NCI-H2107 (cell line): ENCODE results near the gene LMO7.
"Not testable (repeated sequence)": the region's sequence is repeated elsewhere in the genome, so short reads cannot be mapped to it uniquely, and the experiment has no call there.

Experiments used
- DNase-seq: peaks from one replicate; lab custom pipeline; 2025; lab: John Stamatoyannopoulos, UW

Gene LMO7

DNA sequence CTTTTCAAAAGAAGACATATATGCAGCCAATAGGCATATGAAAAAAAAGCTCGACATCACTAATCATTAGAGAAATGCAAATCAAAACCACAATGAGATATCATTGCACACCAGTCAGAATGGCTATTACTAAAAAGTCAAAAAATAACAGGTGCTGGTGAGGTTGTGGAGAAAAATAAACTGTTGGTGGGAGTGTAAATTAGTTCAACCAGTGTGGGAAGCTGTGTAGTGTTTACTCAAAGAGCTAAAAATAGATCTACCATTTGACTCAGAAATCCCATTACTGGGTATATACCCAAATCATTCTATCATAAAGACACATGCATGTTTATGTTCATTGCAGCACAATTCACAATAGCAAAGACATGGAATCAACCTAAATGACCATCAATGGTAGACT is 106.9 kb downstream of the LMO7 start:
- DNase-seq: not testable (repeated sequence)

GRCh38 chr13:75744127-75744526 is 108.0 kb downstream of the LMO7 start:
- no peak for DNase-seq

- no peak for DNase-seq
These were observed 109.3 kb downstream of the LMO7 start for GRCh38 chr13:75745387-75745786.

GRCh38 chr13:75748874-75749273 is 112.7 kb downstream of the LMO7 start:
- DNase-seq: no peak

- DNase-seq: peak; percentile 14
These were observed 113.3 kb downstream of the LMO7 start for GRCh38 chr13:75749407-75749806.

DNA sequence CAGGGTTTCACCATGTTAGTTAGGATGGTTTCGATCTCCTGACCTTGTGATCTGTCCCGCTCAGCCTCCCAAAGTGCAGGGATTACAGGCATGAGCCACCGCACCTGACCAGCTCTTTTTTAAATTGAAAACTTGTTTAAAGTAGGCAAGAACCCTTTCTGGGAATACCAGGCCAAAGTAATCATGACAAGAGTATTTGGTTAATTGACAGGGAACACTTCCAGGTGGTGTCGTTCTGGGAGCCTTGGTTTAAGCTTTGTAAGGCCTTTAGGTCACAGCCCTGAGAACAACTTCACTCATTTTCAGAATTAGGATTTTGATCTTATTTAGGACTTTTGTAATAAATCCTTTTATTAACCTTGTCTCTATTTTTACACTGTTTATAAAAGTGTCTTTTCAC is 115.2 kb downstream of the LMO7 start:
- no peak for DNase-seq

DNA sequence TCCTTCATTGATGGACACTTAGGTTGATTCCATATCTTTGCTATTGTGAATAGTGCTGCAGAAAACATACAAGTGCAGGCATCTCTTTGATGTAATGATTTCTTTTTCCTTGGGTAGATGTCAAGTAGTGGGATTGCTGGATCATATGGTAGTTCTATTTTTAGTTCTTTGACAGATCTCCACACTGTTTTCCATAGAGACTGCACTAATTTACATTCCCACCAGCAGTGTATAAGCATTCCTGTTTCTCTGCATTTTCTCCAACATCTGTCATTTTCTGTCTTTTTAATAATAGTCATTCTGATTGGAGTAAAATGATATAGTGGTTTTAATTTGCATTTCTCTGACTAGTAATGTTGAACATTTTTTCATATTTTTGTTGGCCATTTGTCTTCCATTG is 116.7 kb downstream of the LMO7 start:
- DNase-seq: no peak

- no peak for DNase-seq
These were observed 118.8 kb downstream of the LMO7 start for GRCh38 chr13:75754936-75755335.

DNA sequence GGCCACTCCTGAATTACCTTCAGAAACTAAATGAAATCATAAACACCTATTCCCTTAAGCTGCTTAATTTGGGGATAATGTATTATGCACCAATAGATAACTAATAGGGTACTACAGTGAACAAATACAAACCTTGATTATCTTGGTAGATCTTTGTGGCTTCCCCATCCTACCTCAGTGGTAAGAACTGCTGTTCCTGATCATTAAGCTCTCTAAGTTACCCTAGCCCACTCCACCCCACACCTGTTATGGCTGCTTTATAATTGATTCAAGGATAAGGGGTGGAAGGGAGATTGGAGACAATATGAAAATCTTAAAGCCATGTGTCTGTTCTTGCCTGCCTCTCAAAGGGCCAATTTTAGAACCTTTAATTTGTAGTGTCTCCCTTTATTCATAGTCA is 121.2 kb downstream of the LMO7 start:
- DNase-seq: no peak

DNA sequence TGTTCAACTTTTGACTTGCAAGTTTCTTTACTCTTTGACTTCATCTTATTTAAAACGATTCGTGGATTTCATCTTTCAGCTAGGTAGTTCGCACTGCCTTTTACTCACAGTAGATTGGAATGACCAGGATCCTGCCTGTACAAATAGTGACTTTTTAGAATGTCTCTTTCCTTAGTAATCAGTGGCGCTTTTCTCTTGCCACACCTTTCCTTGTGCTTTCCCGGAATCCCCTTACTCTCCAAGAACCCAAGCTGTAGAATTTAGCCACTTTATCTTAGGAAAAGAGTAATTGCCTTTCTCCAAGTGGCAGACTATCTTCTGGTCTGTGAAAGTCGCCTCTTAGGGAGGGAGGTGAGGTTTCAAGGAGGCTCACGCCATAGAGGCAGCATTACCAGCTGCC is 123.4 kb downstream of the LMO7 start:
- DNase-seq: no peak

DNA sequence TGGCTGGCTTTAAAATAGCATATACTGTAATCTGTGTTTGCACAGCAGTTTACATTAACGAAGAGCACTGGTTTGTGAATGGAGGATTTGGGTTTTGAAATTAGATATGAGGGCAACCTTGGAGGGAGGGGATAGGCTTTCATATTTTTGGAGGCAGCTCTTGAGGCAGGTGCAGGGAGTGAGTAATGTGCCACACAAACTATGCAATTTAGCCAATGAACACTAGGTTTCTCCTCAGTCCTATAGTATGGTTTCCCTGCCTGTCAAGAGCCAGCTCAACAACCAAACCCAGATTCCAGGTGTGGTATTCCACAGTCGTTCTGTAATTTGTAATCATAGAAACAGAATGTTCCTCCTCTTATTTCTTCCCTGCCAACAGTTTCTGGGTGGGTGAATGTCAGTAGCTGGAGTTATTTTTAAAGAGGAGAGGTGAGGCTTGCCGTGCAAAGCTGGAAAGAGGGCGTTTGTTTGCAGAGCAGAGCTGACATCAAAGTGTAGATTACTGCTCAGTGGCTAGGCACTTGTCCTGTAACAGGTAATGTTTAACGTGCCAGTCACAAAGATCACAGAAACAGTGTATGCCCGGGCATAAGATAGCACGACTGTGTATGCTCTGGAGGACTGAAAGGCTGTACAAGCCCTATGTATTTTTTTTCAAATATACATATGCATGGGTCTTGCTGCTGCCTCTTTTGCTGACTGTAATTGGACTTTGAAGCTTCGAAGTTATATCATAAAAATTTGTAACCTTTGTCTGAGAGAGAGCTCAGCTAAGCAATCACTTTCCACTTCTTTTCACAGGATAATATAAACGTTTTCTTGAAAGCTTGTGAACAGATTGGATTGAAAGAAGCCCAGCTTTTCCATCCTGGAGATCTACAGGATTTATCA is 124.2 kb downstream of the LMO7 start:
- peak; percentile 49 for DNase-seq

GRCh38 chr13:75761369-75761768 is 125.2 kb downstream of the LMO7 start:
- DNase-seq: no peak

GRCh38 chr13:75762076-75762937 is 126.2 kb downstream of the LMO7 start:
- DNase-seq: no peak

- DNase-seq: no peak
These were observed 126.8 kb downstream of the LMO7 start for GRCh38 chr13:75762955-75763354.

DNA sequence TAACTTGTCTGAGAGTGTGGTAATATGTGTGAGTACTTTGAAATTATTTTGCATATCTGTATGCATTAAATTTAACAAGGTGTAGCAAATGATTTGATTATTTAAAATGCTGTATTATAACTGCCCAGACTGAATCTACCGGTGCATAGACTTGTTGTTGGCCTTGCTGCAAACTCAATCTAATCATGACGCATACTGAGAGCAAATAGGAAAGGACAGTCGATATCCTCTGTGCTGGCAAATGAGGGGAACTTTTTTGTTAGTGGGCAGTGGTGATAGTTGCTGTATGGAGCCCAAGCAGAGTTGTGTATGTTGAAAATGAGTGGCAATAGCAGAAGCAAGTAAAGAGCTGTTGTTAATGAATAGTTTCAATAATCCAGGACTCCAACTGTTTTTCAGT is 127.4 kb downstream of the LMO7 start:
- DNase-seq: no peak

DNA sequence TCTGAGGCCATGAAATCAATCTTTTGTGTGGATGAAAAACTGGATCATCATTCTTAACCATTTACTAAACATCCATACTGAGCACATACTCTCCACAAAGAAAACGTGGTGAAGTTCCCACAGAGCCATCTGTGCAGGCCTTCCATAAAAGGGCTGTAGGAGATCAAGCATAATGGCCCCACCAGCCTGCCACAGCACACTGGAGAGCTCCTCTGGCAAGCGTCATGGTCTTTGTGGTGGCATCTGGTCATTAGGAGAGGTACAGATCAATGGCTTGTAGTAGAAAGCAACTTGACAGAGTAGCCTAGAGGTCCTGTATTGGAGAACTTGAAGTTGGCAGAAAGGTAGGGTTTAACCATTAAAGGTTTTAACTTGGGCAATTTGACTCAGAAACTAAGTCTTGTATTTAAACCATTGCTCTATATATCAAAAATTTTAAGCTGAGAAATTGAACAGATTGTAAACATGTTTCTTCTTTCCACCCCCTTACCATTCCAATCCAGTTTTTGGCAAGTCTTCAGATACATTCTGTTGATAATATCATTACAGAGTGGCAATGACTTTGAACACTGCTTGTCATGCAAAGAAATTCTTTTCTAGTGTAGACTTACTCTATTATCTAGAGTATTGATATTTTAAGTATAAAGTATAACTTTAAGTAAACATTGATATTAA is 128.3 kb downstream of the LMO7 start:
- DNase-seq: no peak

DNA sequence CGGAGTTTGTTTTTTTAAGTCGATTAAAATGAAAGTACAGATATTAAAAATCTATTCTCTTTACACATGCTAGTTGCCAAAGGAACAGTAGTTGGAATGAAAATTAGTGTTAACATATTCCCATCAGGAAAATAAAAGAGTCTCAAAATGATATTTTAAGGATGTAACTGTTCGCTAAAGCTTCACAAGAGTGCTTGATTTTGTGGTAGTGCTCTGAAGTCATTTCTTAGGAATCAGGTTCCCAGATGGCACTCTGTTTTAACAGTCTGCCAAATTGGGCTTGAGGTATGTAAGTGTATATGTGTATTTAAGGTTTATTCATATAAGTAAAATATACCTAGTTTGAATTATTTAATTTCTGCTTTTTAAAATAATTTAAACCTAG is 128.8 kb downstream of the LMO7 start:
- no peak for DNase-seq

GRCh38 chr13:75766636-75767035 is 130.5 kb downstream of the LMO7 start:
- no peak for DNase-seq

- DNase-seq: no peak
These were observed 133.2 kb downstream of the LMO7 start for GRCh38 chr13:75769141-75769905.

- DNase-seq: no peak
These were observed 134.0 kb downstream of the LMO7 start for GRCh38 chr13:75770164-75770563.

DNA sequence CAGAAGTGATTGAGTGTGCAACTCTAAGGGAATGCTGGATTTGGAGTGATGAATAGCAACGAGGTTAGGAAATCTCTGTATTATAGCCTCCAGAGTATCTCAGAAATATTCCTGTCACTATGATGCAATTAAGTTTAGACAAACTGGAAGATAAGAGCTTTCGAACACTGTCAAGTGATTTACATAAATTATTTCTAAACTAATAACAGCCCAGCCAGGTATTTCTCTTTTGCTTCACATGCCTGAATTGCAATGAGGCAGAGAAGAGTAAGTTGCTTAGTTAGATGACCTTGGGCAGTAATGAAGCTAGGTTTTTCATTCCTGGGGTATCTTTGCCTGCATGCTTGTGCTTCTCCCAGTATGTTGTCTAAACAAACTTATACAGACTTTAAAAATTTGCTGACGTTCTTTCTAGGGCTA is 134.5 kb downstream of the LMO7 start:
- DNase-seq: no peak

- DNase-seq: no peak
These were observed 135.1 kb downstream of the LMO7 start for GRCh38 chr13:75771226-75771625.
